MG63 (cell line): ENCODE measurements around the gene SEC61A2. TPM values are rescaled to one million over a fixed set of nuclear protein-coding genes. Genes with fewer than 3 reads are reported as not detected.
"Not testable (repeated sequence)": the region's sequence is repeated elsewhere in the genome, so short reads cannot be mapped to it uniquely, and the experiment has no call there.

Experiments
- DNase-seq: peaks from one replicate; pipeline ENCODE4 v3.0.0-alpha.2; 2020
- H3K27me3 ChIP-seq: fragments of 250-450 bp; sonication (Bioruptor Pico); 2 replicates; pipeline ENCODE4 v1.5.1; 2020; ENCODE audit warnings: mild to moderate bottlenecking, moderate library complexity
- H3K36me3 ChIP-seq: fragments of 250-450 bp; sonication (Bioruptor Pico); 2 replicates; pipeline ENCODE4 v1.5.1; 2020; ENCODE audit warnings: mild to moderate bottlenecking, moderate library complexity
- H3K4me3 ChIP-seq: fragments of 250-450 bp; sonication (Bioruptor Pico); 2 replicates; pipeline ENCODE4 v1.5.1; 2020; ENCODE audit warnings: mild to moderate bottlenecking, moderate library complexity
- H3K9me3 ChIP-seq: fragments of 250-450 bp; sonication (Bioruptor Pico); 2 replicates; pipeline ENCODE4 v1.5.1; 2020; ENCODE audit warnings: mild to moderate bottlenecking, moderate library complexity
- total RNA-seq: library from RNA; depleted of rRNA; stranded (reverse); fragments of >200 nt; shearing (Covaris generic); gene quantifications from 2 replicates; pipeline ENCODE4 v1.2.3, GENCODE V29; 2014; ENCODE audit warnings: low replicate concordance

Gene SEC61A2
- total RNA-seq, 1 experiment from 2014 or later, result 3.9 TPM

DNA sequence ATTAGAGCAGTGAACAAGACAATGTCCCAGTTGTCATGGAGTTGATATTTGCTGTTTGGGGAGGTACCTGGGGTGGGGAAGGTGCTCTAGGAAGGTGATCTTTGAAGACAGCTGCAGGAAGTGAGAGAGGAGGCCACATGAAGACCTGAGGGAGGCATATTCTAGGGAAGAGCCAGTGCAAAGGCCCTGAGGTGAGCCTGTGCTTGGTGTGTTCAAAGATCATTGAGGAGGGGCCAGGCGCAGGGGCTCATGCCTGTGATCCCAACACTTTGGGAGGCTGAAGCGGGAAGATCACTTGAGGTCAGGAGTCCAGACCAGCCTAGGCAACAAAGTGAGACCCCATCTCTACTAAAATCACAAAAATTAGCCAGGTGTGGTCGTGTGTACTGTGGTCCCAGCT, 15.1 kb downstream of the SEC61A2 start:
- Histone ChIP-seq H3K27me3 (no peaks in the 10 kb centered on the region), H3K36me3 (peaks cover 8% of the 10 kb centered on the region), H3K9me3 (no peaks in the 10 kb centered on the region), H3K4me3 (no peak overlapping the region)
- no peak for DNase-seq

- Histone ChIP-seq H3K9me3 (no peaks in the 10 kb centered on the region), H3K27me3 (no peaks in the 10 kb centered on the region), H3K36me3 (peaks cover 11% of the 10 kb centered on the region), H3K4me3 (no peak overlapping the region)
- no peak for DNase-seq
These were observed 20.7 kb downstream of the SEC61A2 start for GRCh38 chr10:12150163-12150562.

- DNase-seq, result no peak
- peaks cover 15% of the 10 kb centered on the region for H3K36me3 ChIP-seq
- H3K27me3 ChIP-seq, result no peaks in the 10 kb centered on the region
- no peak overlapping the region for H3K4me3 ChIP-seq
- no peaks in the 10 kb centered on the region for H3K9me3 ChIP-seq
These were observed 25.0 kb downstream of the SEC61A2 start for GRCh38 chr10:12154516-12154915.

GRCh38 chr10:12156367-12157123, 27.1 kb downstream of the SEC61A2 start:
- H3K4me3 ChIP-seq, result no peak overlapping the region
- no peaks in the 10 kb centered on the region for H3K9me3 ChIP-seq
- H3K27me3 ChIP-seq, result no peaks in the 10 kb centered on the region
- no peak for DNase-seq
- peaks cover 15% of the 10 kb centered on the region for H3K36me3 ChIP-seq

DNA sequence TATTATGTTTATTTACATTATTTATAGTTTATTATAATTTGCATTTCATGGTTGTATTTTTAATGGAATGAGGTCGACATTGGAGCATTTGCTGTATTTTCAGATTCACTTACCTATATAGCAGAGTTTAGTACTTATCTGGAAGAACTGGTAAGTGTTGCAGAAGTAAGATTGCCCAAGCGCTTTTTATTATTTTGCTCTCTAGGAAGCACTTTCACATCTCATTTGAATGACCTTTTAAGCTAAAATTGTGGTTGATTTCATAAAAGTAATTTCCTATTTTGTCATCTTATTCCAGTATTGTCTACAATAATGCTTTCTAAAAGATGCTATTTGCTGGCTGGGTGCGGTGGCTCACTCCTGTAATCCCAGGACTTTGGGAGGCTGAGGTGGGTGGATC, 28.6 kb downstream of the SEC61A2 start:
- Histone ChIP-seq H3K4me3 (no peak overlapping the region), H3K9me3 (no peaks in the 10 kb centered on the region), H3K36me3 (peaks cover 20% of the 10 kb centered on the region), H3K27me3 (no peaks in the 10 kb centered on the region)
- no peak for DNase-seq

- H3K9me3 ChIP-seq, result no peaks in the 10 kb centered on the region
- peaks cover 18% of the 10 kb centered on the region for H3K36me3 ChIP-seq
- H3K4me3 ChIP-seq, result no peak overlapping the region
- no peak for DNase-seq
- no peaks in the 10 kb centered on the region for H3K27me3 ChIP-seq
These were observed 31.2 kb downstream of the SEC61A2 start for GRCh38 chr10:12160664-12161063.

DNA sequence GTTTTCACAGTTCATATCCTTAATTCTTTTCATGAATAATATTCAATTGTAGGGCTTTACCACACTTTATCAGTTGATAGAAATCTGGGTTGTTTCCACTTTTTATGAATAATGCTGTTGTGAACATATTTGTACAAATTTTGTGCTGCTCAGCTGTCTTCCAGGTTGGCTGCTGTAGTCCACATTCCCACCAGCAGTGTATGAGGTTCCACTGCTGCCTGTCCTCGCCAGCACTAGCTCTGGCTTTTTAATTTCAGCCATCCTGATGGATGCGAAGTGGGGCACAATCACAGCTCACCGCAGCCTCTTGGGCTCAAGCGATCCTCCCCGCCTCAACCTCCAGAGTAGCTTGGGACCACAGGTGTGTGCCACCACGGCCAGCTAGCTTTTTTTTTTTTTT, 33.5 kb downstream of the SEC61A2 start:
- Histone ChIP-seq H3K4me3 (no peak overlapping the region), H3K36me3 (peaks cover 30% of the 10 kb centered on the region), H3K9me3 (no peaks in the 10 kb centered on the region), H3K27me3 (no peaks in the 10 kb centered on the region)
- no peak for DNase-seq

- Histone ChIP-seq H3K36me3 (peaks cover 31% of the 10 kb centered on the region), H3K27me3 (no peaks in the 10 kb centered on the region), H3K4me3 (no peak overlapping the region), H3K9me3 (no peaks in the 10 kb centered on the region)
- DNase-seq, result no peak
These were observed 34.6 kb downstream of the SEC61A2 start for GRCh38 chr10:12164085-12164484.

- no peaks in the 10 kb centered on the region for H3K27me3 ChIP-seq
- H3K9me3 ChIP-seq, result no peaks in the 10 kb centered on the region
- no peak for DNase-seq
- H3K4me3 ChIP-seq, result no peak overlapping the region
- peaks cover 33% of the 10 kb centered on the region for H3K36me3 ChIP-seq
These were observed 35.6 kb downstream of the SEC61A2 start for GRCh38 chr10:12165036-12165435.

DNA sequence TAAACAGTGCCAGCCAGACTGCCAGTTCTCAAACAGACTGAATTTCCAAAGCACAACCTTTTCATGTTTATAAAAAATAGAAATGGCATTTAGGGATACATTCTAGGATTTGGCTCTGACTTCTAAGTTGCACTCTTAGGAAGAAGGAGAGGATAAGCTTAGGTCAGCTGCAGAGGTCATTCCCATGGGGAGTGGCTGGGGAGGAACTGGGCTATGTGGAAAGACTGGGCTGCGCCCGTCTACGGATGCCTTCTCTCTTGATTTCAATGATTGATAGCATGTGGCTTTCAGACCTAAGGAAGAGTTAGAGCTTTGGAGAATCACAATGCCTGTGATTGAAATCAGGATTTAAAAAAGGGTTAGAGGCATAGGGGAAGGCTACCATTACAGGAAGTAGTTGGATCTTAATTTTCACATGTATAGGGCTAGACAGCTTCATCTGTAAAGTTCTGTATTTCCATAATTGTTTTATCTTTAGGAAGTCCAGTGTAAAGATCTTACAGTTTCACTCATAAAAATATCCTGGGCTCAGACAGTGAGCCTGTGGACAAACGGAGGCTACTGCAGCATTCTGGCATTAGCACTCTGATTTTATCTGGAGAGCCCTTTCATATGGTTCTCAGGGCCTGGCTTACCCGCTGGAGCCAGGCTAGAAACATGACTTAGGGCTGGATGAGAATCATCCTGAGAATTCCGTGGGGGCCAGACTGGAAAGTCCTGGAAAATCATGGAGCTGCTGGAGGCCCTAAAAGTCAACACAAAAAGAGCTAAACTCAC, 36.7 kb downstream of the SEC61A2 start:
- Histone ChIP-seq H3K36me3 (peaks cover 44% of the 10 kb centered on the region), H3K4me3 (no peak overlapping the region), H3K9me3 (no peaks in the 10 kb centered on the region), H3K27me3 (no peaks in the 10 kb centered on the region)
- no peak for DNase-seq

GRCh38 chr10:12171512-12171911, 42.0 kb downstream of the SEC61A2 start:
- H3K36me3 ChIP-seq, result peaks cover 58% of the 10 kb centered on the region
- H3K9me3 ChIP-seq, H3K4me3 ChIP-seq, H3K27me3 ChIP-seq, DNase-seq: not testable (repeated sequence)

DNA sequence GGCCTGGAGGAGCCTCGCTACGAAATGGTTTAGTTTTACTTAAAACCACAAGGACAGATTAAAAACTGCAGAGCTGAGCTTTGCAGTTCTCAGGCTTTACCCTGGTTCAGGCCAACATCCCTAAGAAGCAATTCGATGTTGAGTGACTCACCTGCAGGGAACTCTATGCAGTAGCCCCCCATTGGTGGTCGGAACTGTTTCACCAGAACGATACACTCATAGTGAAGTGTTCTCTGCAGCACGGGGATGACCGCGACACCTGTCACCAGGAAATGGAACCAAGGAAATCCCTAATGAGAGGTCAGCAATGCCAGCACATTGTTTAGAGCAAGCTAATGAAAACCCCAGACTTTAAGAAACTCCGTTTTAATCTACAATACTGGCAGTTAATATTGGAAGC, 48.2 kb downstream of the SEC61A2 start:
- Histone ChIP-seq H3K4me3 (no peak overlapping the region), H3K36me3 (peaks cover 68% of the 10 kb centered on the region), H3K27me3 (no peaks in the 10 kb centered on the region), H3K9me3 (no peaks in the 10 kb centered on the region)
- DNase-seq, result peak; percentile 45

DNA sequence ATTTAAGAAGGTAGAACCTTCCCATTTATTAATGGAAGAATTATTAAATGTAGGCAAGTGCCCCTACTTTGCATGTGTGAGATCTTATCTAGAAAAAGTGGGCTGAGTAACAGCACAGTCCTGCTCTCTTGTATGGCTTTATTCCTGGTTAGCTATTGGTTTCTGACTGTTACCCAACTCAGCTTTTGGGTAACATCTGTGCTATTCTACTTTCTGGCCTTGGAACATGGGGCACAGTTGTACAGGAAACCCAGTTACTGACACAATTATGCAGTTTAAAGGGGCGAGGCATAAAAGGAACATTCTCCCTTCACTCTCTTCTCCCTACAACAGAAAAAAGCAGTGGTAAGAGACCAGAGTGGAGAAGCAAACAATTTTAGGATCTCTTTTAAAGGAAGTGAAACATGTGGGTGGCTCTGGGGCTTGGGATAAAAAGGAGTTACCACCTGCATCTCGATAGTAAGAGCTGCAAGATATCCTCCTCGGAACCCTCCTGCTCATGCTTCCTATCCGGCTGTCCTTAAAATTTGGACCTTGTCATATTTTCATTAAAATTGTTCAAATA, 50.2 kb downstream of the SEC61A2 start:
- peaks cover 64% of the 10 kb centered on the region for H3K36me3 ChIP-seq
- H3K9me3 ChIP-seq, result no peaks in the 10 kb centered on the region

GRCh38 chr10:12180221-12180974, 50.9 kb downstream of the SEC61A2 start:
- H3K36me3 ChIP-seq, result peaks cover 68% of the 10 kb centered on the region
- no peak overlapping the region for H3K4me3 ChIP-seq
- H3K9me3 ChIP-seq, result no peaks in the 10 kb centered on the region
- no peak for DNase-seq
- H3K27me3 ChIP-seq, result no peaks in the 10 kb centered on the region

More for the DNA sequence above, 50.2 kb downstream of the SEC61A2 start:
- Histone ChIP-seq H3K4me3 (no peak overlapping the region), H3K27me3 (no peaks in the 10 kb centered on the region)
- no peak for DNase-seq

DNA sequence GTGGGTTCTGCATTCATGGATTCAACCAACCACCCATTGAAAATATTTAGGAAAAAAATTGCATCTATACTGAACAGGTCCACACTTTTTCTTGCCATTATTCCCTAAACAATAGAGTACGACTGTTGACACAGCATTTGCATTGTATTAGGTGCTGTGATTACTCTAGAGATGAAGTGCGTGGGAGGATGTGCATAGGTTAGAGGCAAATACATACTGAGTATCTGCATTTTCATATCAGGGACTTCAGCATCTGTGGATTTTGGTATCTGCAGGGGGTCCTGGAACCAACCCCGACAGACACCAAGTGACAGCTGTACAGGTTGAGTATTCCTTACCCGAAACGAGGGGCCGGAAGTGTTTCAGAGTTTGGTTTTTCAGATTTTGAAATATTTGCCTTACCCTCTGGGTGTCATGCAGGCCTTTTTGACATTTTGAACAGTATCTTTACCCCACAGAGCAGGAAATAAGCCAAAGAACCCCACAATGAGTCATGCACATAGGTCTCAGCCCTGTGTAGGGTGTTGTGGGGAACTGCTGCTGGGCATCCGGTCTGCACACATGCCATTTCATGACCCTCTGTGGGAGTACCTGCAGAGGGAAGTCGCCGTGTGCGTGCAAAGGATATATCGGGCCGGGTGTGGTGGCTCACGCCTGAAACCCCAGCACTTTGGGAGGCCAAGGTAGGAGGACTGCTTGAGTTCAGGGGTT, 51.7 kb downstream of the SEC61A2 start:
- Histone ChIP-seq H3K27me3 (no peaks in the 10 kb centered on the region), H3K9me3 (no peaks in the 10 kb centered on the region), H3K4me3 (no peak overlapping the region), H3K36me3 (peaks cover 74% of the 10 kb centered on the region)
- no peak for DNase-seq

DNA sequence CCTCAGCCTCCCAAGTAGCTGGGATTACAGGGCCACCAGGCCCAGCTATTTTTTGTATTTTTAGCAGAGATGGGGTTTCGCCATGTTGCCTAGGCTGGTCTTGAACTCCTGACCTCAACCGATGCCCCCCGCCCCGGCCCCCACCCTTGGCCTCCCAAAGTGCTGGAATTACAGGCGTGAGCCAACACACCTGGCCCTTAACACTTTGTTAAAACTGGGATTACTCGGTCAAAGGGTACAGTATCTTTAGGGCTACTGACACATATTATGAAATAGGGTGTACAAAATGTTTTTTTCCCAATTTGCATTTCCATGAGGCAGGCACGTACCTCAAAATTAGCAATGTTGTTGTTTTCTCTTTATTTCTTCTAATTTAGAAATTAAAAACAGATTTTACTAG, 54.7 kb downstream of the SEC61A2 start:
- DNase-seq, result no peak
- Histone ChIP-seq H3K36me3 (peaks cover 57% of the 10 kb centered on the region), H3K4me3 (no peak overlapping the region), H3K27me3 (no peaks in the 10 kb centered on the region), H3K9me3 (no peaks in the 10 kb centered on the region)
